GM20000 (cell line): Measurements from ENCODE around the gene NKX2-3.

Experiments
- DNase-seq: peaks from one replicate; pipeline ENCODE4 v3.0.0; 2012; ENCODE audit warnings: low spot score
- CTCF ChIP-seq: IDR thresholded peaks from 2 replicates; pipeline ENCODE4 v1.5.1; 2012; ENCODE audit warnings: mild to moderate bottlenecking, control low read depth; ENCODE audit errors: extremely low read depth, missing control alignments

Gene NKX2-3

DNA sequence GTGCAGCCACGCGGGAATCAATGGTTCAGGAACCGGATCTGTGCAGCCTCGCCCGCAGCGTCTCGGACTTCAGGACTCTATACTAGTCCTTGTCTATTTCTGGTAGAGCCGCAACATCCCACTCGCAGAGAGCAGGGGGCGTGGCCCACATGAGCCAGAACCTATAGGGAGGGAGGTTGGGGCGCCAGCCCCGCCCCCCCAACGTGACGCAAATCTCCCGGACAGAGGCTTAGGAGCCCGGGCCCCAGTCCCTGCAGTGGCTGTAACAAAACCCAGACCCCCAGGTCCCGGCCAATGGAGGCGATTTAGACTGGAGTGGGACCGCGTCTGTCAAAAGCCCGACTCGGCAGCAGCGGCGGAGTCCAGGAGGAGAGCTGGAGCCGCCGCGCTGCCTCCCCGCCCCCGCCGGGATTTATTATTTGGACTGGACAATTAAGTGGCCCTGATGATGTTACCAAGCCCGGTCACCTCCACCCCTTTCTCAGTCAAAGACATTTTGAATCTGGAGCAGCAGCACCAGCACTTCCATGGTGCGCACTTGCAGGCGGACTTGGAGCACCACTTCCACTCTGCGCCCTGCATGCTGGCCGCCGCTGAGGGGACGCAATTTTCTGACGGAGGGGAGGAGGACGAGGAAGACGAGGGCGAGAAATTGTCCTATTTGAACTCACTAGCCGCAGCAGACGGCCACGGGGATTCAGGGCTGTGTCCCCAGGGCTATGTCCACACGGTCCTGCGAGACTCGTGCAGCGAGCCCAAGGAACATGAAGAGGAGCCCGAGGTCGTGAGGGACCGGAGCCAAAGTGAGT lies at the start of gene NKX2-3:
Gene NKX2-3, plus strand, starts transcription at position 256 of the 809 bp plus-strand sequence. Its CDS starts 190 bp downstream, at position 446.
- DNase-seq: peak; percentile 78
- no peak for TF ChIP-seq CTCF

DNA sequence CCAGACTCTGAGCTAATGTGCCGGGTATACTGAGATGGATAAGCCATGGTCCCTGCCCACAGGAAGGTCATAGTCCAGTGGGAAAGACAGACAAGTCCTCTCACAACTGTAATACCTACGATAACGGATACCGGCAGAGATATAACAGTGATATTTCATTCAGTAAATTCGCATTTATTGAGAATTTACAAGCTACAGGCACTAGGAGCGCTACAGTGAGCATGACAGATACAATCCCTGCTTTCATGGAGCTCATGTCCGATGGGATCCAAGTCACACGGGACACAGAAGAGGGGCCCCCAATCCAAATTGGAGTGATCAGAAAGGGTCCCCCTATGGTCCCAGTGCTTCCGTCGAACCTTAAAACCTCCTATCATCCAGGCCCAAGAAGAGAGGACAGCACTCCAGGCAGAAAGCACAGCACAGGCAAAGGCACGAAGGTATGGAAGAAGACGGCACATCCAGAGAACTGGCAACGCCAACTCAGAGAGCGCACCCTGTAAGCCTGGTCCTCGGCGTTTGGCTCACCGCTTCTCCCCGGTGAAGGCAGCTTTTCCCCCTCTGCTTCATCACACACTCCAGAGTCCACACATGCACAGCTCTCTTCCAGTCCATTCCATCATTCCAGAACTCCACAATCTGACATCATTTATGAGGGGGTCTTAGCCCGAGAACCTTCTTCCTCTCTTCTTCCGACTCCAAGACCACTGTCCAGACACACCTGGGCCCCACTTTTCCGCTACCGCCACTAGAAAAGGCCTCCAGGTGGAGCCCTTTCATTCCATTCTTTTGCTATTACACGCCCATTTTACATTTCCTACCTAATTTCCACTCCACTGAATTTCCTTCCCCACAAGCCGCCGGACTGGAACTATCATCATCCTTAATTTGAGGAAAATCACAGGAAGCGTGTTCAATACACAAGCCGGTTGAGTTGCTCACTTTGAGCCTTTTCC lies 47.8 kb upstream of the NKX2-3 start:
- TF ChIP-seq CTCF: no peak
- no peak for DNase-seq

DNA sequence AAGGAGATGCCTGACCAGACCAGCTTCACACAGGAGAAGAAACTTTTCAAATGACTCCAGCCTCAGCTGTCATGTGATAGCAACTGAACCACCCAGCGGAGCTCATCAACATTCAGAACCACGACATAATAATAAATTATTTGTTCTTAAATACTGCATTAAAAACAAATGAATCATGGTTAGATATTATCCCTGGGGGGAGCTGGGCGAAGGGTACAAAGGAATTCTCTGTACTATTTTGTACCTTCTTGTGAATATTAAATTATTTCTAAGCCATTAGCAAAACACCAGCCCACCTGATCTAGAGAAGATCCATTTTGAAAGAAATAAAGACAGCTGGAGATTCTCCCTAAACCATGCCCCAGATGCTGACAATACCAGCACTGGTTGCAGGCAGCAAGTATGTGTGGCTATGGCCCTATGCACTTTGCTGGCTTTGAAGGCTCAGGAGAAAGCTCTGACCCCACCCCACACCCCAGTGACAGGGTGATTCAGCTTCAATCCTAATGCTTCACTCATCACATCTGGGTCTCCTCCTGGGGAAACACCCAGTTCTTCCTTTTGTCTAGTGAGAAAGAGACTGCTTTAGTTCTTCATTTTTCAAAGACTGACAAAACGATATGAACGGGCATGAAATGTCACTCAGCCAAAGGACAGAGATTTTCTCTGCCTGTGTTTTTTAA lies 45.5 kb upstream of the NKX2-3 start:
- no peak for TF ChIP-seq CTCF
- no peak for DNase-seq

DNA sequence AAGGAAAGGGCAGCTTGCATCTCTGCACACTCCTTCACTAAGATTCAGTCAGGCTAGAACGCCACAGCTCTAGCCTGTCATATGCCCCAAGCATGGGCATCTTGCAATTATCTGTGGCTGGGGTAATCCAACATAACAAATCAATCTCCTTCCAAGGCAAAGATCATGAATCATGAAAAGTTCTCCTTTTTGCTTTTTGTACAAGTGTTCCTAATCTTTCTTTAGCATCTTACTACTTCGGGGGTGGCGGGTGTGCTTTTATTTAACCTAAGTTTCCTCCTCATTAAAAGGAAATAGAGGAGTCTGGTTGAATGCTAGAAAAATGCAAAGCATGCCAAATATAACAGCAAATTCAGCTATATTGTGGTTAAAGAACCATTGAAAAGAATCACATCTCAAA lies 43.5 kb upstream of the NKX2-3 start:
- no peak for TF ChIP-seq CTCF

GRCh38 chr10:99497343-99498025 lies 35.3 kb upstream of the NKX2-3 start:
- no peak for TF ChIP-seq CTCF
- DNase-seq: no peak

More for the DNA sequence above, 43.5 kb upstream of the NKX2-3 start:
- DNase-seq: no peak

- no peak for DNase-seq
- TF ChIP-seq CTCF: no peak
These were observed 26.3 kb upstream of the NKX2-3 start for GRCh38 chr10:99506416-99506815.
